GM23338 (cell line): ENCODE measurements around the gene HTR6.

Experiments
- CTCF ChIP-seq, 2 experiments: fragments of 200-600 bp in 1 of 2; sonication (generic) in 1 of 2; conservative IDR thresholded peaks; 2 replicates each; pipeline versions ENCODE4 v1.5.1 to v1.6.1; 2016 to 2017; ENCODE audit warnings: antibody characterized with exemption in 2 of 2, low read depth in 2 of 2, mild to moderate bottlenecking in 2 of 2, moderate library complexity in 1 of 2
- EZH2phosphoT487 ChIP-seq: fragments of 200-600 bp; sonication (generic); IDR thresholded peaks from one replicate; pipeline ENCODE4 v1.8.1; 2018; ENCODE audit warnings: antibody characterized with exemption; ENCODE audit not compliant: unreplicated experiment

GRCh38 chr1:19705464-19705863 is 40.8 kb downstream of the HTR6 start:
- TF ChIP-seq EZH2phosphoT487 (no peak), CTCF (conservative IDR thresholded peaks at IDR 0.05; ENCODE audit: low read depth in 2 of 2) (no peak)
